Keratinocyte (primary cell): ENCODE results near the gene CLDN18. TPM values are rescaled to one million over a fixed set of nuclear protein-coding genes. Genes with fewer than 3 reads are reported as not detected.

Source experiments
- DNase-seq: peaks from one replicate; pipeline ENCODE4 v3.0.0-alpha.2; 2011; ENCODE audit warnings: low read depth, missing footprints, low spot score
- FAIRE-seq: peaks from 2 replicates; lab custom pipeline; 2011; peaks lifted over from hg19 to GRCh38; lab: Jason Lieb, UNC
- H2AFZ ChIP-seq: 2 replicates; pipeline ENCODE4 v1.6.0; 2012; ENCODE audit warnings: low read length, control low read depth, inconsistent platforms; ENCODE audit not compliant: control insufficient read depth
- H3K27ac ChIP-seq: 2 replicates; pipeline ENCODE4 v1.5.1; 2011; ENCODE audit warnings: low read length; ENCODE audit not compliant: control insufficient read depth, insufficient read depth
- H3K27me3 ChIP-seq: 3 replicates; pipeline ENCODE4 v1.6.0; 2011; ENCODE audit warnings: low read length; ENCODE audit not compliant: control insufficient read depth, insufficient read depth; ENCODE audit errors: extremely low read depth
- H3K36me3 ChIP-seq, 2 experiments: 2 replicates in 1 of 2; 3 replicates in 1 of 2; pipeline ENCODE4 v1.5.1; 2011; ENCODE audit warnings: low read length in 2 of 2, mild to moderate bottlenecking in 1 of 2; ENCODE audit not compliant: control insufficient read depth in 2 of 2, insufficient read depth in 2 of 2; ENCODE audit errors: extremely low read depth in 1 of 2
- H3K4me1 ChIP-seq: 3 replicates; pipeline ENCODE4 v1.5.1; 2011; ENCODE audit warnings: low read length; ENCODE audit not compliant: control insufficient read depth, insufficient read depth; ENCODE audit errors: extremely low read depth
- H3K4me2 ChIP-seq: 3 replicates; pipeline ENCODE4 v1.6.0; 2011; ENCODE audit warnings: low read depth, low read length; ENCODE audit not compliant: control insufficient read depth, insufficient read depth; ENCODE audit errors: extremely low read depth
- H3K4me3 ChIP-seq, 3 experiments: fragments of 200-600 bp in 1 of 3; sonication (generic) in 1 of 3; 2 replicates in 2 of 3; 3 replicates in 1 of 3; pipeline ENCODE4 v1.5.1; 2011 to 2016; ENCODE audit warnings: low read length in 3 of 3, mild to moderate bottlenecking in 3 of 3, control low read depth in 2 of 3, inconsistent platforms in 1 of 3, low read depth in 1 of 3, mixed read lengths in 1 of 3, mixed run types in 1 of 3, moderate library complexity in 1 of 3; ENCODE audit not compliant: control insufficient read depth in 2 of 3, insufficient read depth in 2 of 3; ENCODE audit errors: extremely low read depth in 1 of 3
- H3K79me2 ChIP-seq: 2 replicates; pipeline ENCODE4 v1.6.0; 2012; ENCODE audit warnings: low read length; ENCODE audit not compliant: control insufficient read depth, insufficient read depth
- H3K9ac ChIP-seq: 3 replicates; pipeline ENCODE4 v1.6.0; 2011; ENCODE audit warnings: low read length; ENCODE audit not compliant: control insufficient read depth, insufficient read depth; ENCODE audit errors: extremely low read depth
- H3K9me1 ChIP-seq: 3 replicates; pipeline ENCODE4 v1.6.0; 2011; ENCODE audit warnings: low read length; ENCODE audit not compliant: control insufficient read depth, insufficient read depth; ENCODE audit errors: extremely low read depth
- H3K9me3 ChIP-seq: 2 replicates; pipeline ENCODE4 v1.5.1; 2012; ENCODE audit warnings: low read depth, low read length; ENCODE audit not compliant: control insufficient read depth
- H4K20me1 ChIP-seq: 3 replicates; pipeline ENCODE4 v1.6.0; 2011; ENCODE audit warnings: low read length; ENCODE audit not compliant: control insufficient read depth, insufficient read depth; ENCODE audit errors: extremely low read depth
- CTCF ChIP-seq, 3 experiments: IDR thresholded peaks in 1 of 3; conservative IDR thresholded peaks in 1 of 3; optimal IDR thresholded peaks in 1 of 3; 2 replicates in 2 of 3; 3 replicates in 1 of 3; pipeline versions ENCODE3 to v1.5.1; 2011; ENCODE audit warnings: low read length in 3 of 3, mild to moderate bottlenecking in 3 of 3, moderate library complexity in 2 of 3, control low read depth in 1 of 3, inconsistent platforms in 1 of 3; ENCODE audit not compliant: insufficient read depth in 2 of 3; ENCODE audit errors: extremely low read depth in 1 of 3
- EZH2 ChIP-seq: IDR thresholded peaks from one replicate; pipeline ENCODE4 v1.6.1; 2012; ENCODE audit warnings: inconsistent platforms, mild to moderate bottlenecking, low read length, moderate library complexity
- dilution Hi-C: fragments of 300-500 bp; cut with MboI; formaldehyde crosslinking; loops from one replicate; pipeline ENCODE4 v1.7.0; 2020; ENCODE audit warnings: low sequenced_read_pairs; ENCODE audit not compliant: extremely low pct_ligation_motif_present
- polyA plus RNA-seq, 5 experiments: library from polyadenylated mRNA; depleted of rRNA in 3 of 5; stranded (reverse) in 3 of 5; stranded (forward) in 1 of 5; unstranded in 1 of 5; fragments of >200 nt; gene quantifications; 1 replicate in 1 of 5; 2 replicates in 3 of 5; 3 replicates in 1 of 5; pipeline versions ENCODE4 v1.2.1 to v1.2.3, GENCODE V29; 2011 to 2012; ENCODE audit warnings: missing spikeins in 2 of 5, low read depth in 1 of 5, low replicate concordance in 1 of 5

Gene CLDN18
- polyA plus RNA-seq, 1 donor (not counting 4 experiments of a cell fraction or from before 2014, with no cell fraction given): not detected

GRCh38 chr3:137992592-137992991, 17.4 kb upstream of the CLDN18 start:
- no peak overlapping the region for H3K4me3 ChIP-seq
- H2AFZ ChIP-seq: no peak overlapping the region
- H4K20me1 ChIP-seq: no peaks in the 10 kb centered on the region
- H3K27me3 ChIP-seq: no peaks in the 10 kb centered on the region
- no peaks in the 10 kb centered on the region for H3K9me3 ChIP-seq
- no peak overlapping the region for H3K27ac ChIP-seq
- no peak overlapping the region for H3K9ac ChIP-seq
- FAIRE-seq (no peak), DNase-seq (no peak)
- no peak overlapping the region for H3K4me2 ChIP-seq
- no peaks in the 10 kb centered on the region for H3K36me3 ChIP-seq
- peaks cover 5% of the 10 kb centered on the region for H3K4me1 ChIP-seq
- no peaks in the 10 kb centered on the region for H3K79me2 ChIP-seq
- no peaks in the 10 kb centered on the region for H3K9me1 ChIP-seq
- dilution Hi-C loops: no loop called here
- no peak for TF ChIP-seq CTCF (optimal IDR thresholded peaks at IDR 0.05 in 1 of 3, IDR thresholded peaks at IDR 0.05 in 1 of 3, conservative IDR thresholded peaks at IDR 0.05 in 1 of 3; ENCODE audit: extremely low read depth in 1 of 3, insufficient read depth in 2 of 3, low read length in 3 of 3)
- TF ChIP-seq EZH2: no peak

DNA sequence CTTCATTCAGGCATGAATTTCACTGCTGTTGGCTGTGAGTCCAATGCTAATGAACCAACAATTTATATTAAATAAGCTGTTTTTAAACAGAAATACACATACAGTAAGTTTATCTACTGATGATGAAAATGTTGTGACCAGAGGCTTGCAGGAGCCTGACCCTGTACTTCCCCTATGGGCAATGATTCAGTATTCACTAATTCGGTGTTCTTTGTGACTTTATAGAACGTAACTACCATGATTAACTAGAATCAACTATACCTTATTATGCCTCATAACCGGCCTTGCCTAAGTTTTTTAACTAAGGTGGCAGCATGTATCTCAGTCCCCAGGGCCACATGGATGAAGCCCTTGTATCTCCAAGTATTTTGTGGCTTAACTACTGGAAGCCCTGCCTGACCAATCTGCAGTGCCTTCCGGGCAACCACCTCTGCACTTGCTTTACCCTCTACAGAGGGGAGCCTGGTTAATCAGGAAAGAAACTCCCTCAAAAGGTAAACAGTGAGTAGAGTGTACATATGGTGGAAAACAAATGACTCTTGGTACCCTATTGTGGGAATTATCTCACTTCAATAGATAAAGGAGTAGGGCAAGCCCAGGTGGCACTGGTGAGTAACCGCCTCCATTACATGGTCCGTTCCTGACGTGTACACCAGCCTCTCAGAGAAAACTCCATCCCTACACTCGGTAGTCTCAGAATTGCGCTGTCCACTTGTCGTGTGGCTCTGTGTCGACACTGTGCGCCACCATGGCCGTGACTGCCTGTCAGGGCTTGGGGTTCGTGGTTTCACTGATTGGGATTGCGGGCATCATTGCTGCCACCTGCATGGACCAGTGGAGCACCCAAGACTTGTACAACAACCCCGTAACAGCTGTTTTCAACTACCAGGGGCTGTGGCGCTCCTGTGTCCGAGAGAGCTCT, 11.6 kb upstream of the CLDN18 start:
- H3K27ac ChIP-seq: no peak overlapping the region
- no peak overlapping the region for H3K9ac ChIP-seq
- H3K4me1 ChIP-seq: no peaks in the 10 kb centered on the region
- H2AFZ ChIP-seq: no peak overlapping the region
- no peak for FAIRE-seq
- no peak overlapping the region for H3K4me2 ChIP-seq
- no peak for TF ChIP-seq EZH2
- no peak for TF ChIP-seq CTCF (optimal IDR thresholded peaks at IDR 0.05 in 1 of 3, IDR thresholded peaks at IDR 0.05 in 1 of 3, conservative IDR thresholded peaks at IDR 0.05 in 1 of 3; ENCODE audit: extremely low read depth in 1 of 3, insufficient read depth in 2 of 3, low read length in 3 of 3)
- no peaks in the 10 kb centered on the region for H3K9me3 ChIP-seq
- no peaks in the 10 kb centered on the region for H3K36me3 ChIP-seq
- no peaks in the 10 kb centered on the region for H4K20me1 ChIP-seq
- dilution Hi-C loops: no loop called here
- H3K9me1 ChIP-seq: no peaks in the 10 kb centered on the region
- H3K4me3 ChIP-seq: no peak overlapping the region
- H3K27me3 ChIP-seq: no peaks in the 10 kb centered on the region
- no peaks in the 10 kb centered on the region for H3K79me2 ChIP-seq
- no peak for DNase-seq
